HepG2 (cell line): ENCODE results near the gene FAM219A. TPM values are rescaled to one million over a fixed set of nuclear protein-coding genes. Genes with fewer than 3 reads are reported as not detected.
A peak's percentile ranks its signal among the peaks of the same experiment; 100 is the strongest.

Experiments
- AGO1 ChIP-seq: fragments of 200-400 bp; formaldehyde crosslinking; IDR thresholded peaks from 2 replicates; pipeline ENCODE4 v1.6.1; 2017; ENCODE audit warnings: mild to moderate bottlenecking, low read depth, low read length, moderate library complexity; ENCODE audit not compliant: poor library complexity, severe bottlenecking
- ATF4 ChIP-seq, 2 experiments: fragments of 450-650 bp in 1 of 2; sonication (generic) in 1 of 2; formaldehyde crosslinking; IDR thresholded peaks; 2 replicates each; pipeline versions ENCODE4 v1.5.0 to v1.8.0; 2020 to 2022; ENCODE audit warnings: mild to moderate bottlenecking in 1 of 2, missing genetic modification reagents in 1 of 2
- DMAP1 ChIP-seq: IDR thresholded peaks from 2 replicates; pipeline ENCODE4 v1.6.1; 2016
- FOSL2 ChIP-seq: sonication (generic); formaldehyde crosslinking; IDR thresholded peaks from 2 replicates; pipeline ENCODE4 v1.4.0; 2020; ENCODE audit warnings: missing genetic modification reagents
- GATAD2A ChIP-seq: IDR thresholded peaks from 2 replicates; pipeline ENCODE4 v1.6.1; 2016
- HNF4A ChIP-seq: sonication (generic); formaldehyde crosslinking; IDR thresholded peaks from 2 replicates; pipeline ENCODE4 v1.4.0; 2020; ENCODE audit warnings: missing genetic modification reagents
- IKZF1 ChIP-seq: fragments of 450-650 bp; IDR thresholded peaks from 2 replicates; pipeline ENCODE4 v1.7.1; 2016
- ISX ChIP-seq: sonication (generic); formaldehyde crosslinking; conservative IDR thresholded peaks from 2 replicates; pipeline ENCODE4 v1.5.0; 2020; ENCODE audit warnings: missing genetic modification reagents
- JUN ChIP-seq: sonication (generic); formaldehyde crosslinking; IDR thresholded peaks from 2 replicates; pipeline ENCODE4 v1.4.0; 2020; ENCODE audit warnings: mild to moderate bottlenecking, missing genetic modification reagents
- KAT8 ChIP-seq: IDR thresholded peaks from 2 replicates; pipeline ENCODE4 v1.6.1; 2016; ENCODE audit warnings: missing genetic modification reagents, missing compliant biosample characterization
- KDM5B ChIP-seq: sonication (generic); formaldehyde crosslinking; IDR thresholded peaks from 2 replicates; pipeline ENCODE4 v1.4.0; 2020; ENCODE audit warnings: missing genetic modification reagents, mild to moderate bottlenecking, borderline replicate concordance
- MLX ChIP-seq: IDR thresholded peaks from 2 replicates; pipeline ENCODE4 v1.6.1; 2016
- NFYB ChIP-seq: sonication (generic); formaldehyde crosslinking; IDR thresholded peaks from 2 replicates; pipeline ENCODE4 v1.4.0; 2020; ENCODE audit warnings: missing genetic modification reagents
- NR2F1 ChIP-seq, 2 experiments: fragments of 450-650 bp in 1 of 2; formaldehyde crosslinking in 1 of 2; IDR thresholded peaks; 2 replicates each; pipeline versions ENCODE4 v1.5.0 to v1.6.1; 2016 to 2020; ENCODE audit warnings: mild to moderate bottlenecking in 1 of 2, missing compliant biosample characterization in 1 of 2, missing genetic modification reagents in 1 of 2, moderate library complexity in 1 of 2
- NR2F2 ChIP-seq: IDR thresholded peaks from 2 replicates; pipeline ENCODE4 v1.6.1; 2012; ENCODE audit warnings: low read depth, inconsistent platforms, borderline replicate concordance
- PHB2 ChIP-seq: fragments of 450-650 bp; IDR thresholded peaks from 2 replicates; pipeline ENCODE4 v1.6.1; 2018; ENCODE audit not compliant: partially characterized antibody
- PLRG1 ChIP-seq: fragments of 450-650 bp; conservative IDR thresholded peaks from 2 replicates; pipeline ENCODE4 v1.6.1; 2016
- POLR2AphosphoS5 ChIP-seq: IDR thresholded peaks from 2 replicates; pipeline ENCODE4 v1.6.1; 2012; ENCODE audit warnings: low read depth, low read length
- PRDM10 ChIP-seq: sonication (generic); formaldehyde crosslinking; IDR thresholded peaks from 2 replicates; pipeline ENCODE4 v1.4.0; 2020; ENCODE audit warnings: low read depth, missing genetic modification reagents
- SOX6 ChIP-seq, 2 experiments: fragments of 450-650 bp in 1 of 2; sonication (generic) in 1 of 2; formaldehyde crosslinking in 1 of 2; IDR thresholded peaks; 2 replicates each; pipeline versions ENCODE4 v1.4.0 to v1.6.1; 2017 to 2020; ENCODE audit warnings: antibody characterized with exemption in 1 of 2, mild to moderate bottlenecking in 1 of 2, missing genetic modification reagents in 1 of 2
- THAP11 ChIP-seq: IDR thresholded peaks from 2 replicates; pipeline ENCODE4 v1.6.1; 2016; ENCODE audit warnings: missing biosample characterization, missing genetic modification reagents
- TP53 ChIP-seq: sonication (generic); formaldehyde crosslinking; conservative IDR thresholded peaks from 2 replicates; pipeline ENCODE4 v1.4.0; 2020; ENCODE audit warnings: missing genetic modification reagents
- ZMYM4 ChIP-seq: sonication (generic); formaldehyde crosslinking; IDR thresholded peaks from 2 replicates; pipeline ENCODE4 v1.8.1; 2023; ENCODE audit warnings: mild to moderate bottlenecking, missing genetic modification reagents
- ZNF263 ChIP-seq: sonication (generic); formaldehyde crosslinking; IDR thresholded peaks from 2 replicates; pipeline ENCODE4 v1.4.0; 2020; ENCODE audit warnings: missing genetic modification reagents
- ZNF282 ChIP-seq: fragments of 450-650 bp; IDR thresholded peaks from 2 replicates; pipeline ENCODE4 v1.6.1; 2018; ENCODE audit not compliant: partially characterized antibody
- ZNF615 ChIP-seq: sonication (generic); formaldehyde crosslinking; IDR thresholded peaks from 2 replicates; pipeline ENCODE4 v1.5.0; 2020; ENCODE audit warnings: mild to moderate bottlenecking, missing genetic modification reagents, borderline replicate concordance
- ZNF670 ChIP-seq: sonication (generic); formaldehyde crosslinking; IDR thresholded peaks from 2 replicates; pipeline ENCODE4 v1.8.0; 2022; ENCODE audit warnings: mild to moderate bottlenecking, missing genetic modification reagents, borderline replicate concordance
- ZNF703 ChIP-seq: sonication (generic); formaldehyde crosslinking; IDR thresholded peaks from 2 replicates; pipeline ENCODE4 v1.5.1; 2020; ENCODE audit warnings: missing genetic modification reagents, mild to moderate bottlenecking, moderate library complexity, borderline replicate concordance
- ZSCAN9 ChIP-seq: IDR thresholded peaks from 2 replicates; pipeline ENCODE4 v1.6.1; 2016; ENCODE audit warnings: borderline replicate concordance
- polyA plus RNA-seq, 8 experiments: library from polyadenylated mRNA; depleted of rRNA in 3 of 8; stranded (reverse) in 7 of 8; unstranded in 1 of 8; fragments of >200 nt; fragmentation: Illumina TruSeq in 4 of 8; extraction: Trizol in 4 of 8; gene quantifications; 2 replicates each; pipeline versions ENCODE4 v1.2.1 to v1.2.3, GENCODE V29; 2011 to 2016; ENCODE audit warnings: low read depth in 4 of 8, missing spikeins in 1 of 8, mixed read lengths in 1 of 8; ENCODE audit not compliant: insufficient read depth in 1 of 8
- total RNA-seq, 5 experiments: library from RNA; depleted of rRNA; stranded (reverse); fragments of >200 nt; fragmentation: Illumina TruSeq; extraction: Trizol; gene quantifications; 2 replicates each; pipeline ENCODE4 v1.2.3, GENCODE V29; 2016; ENCODE audit warnings: low read depth in 1 of 5

The FAM219A gene
- total and polyA plus RNA-seq, 2 of the 13 experiments (the other 11 are each of a cell fraction or from before 2014, with no cell fraction given), result 3.9 to 6.4 TPM

- TF ChIP-seq PRDM10 (no peak), NR2F1 (CRISPR knock-in tag; IDR thresholded peaks at IDR 0.05) (0 out of 4 replicates have a peak, but pooled peaks of 1 of the 2 experiments have one; percentile 21), MLX (no peak), HNF4A (peak; percentile 14; the same call in 1 of the 2 replicates), ZNF670 (no peak), KAT8 (no peak), ZNF703 (CRISPR knock-in tag) (no peak), ZNF615 (CRISPR knock-in tag) (no peak), ZSCAN9 (CRISPR knock-in tag) (no peak), NR2F2 (no peak), ZMYM4 (CRISPR knock-in tag) (no peak), DMAP1 (CRISPR knock-in tag) (no peak), NFYB (CRISPR knock-in tag) (no peak), ZNF282 (no peak), ISX (CRISPR knock-in tag) (no peak), POLR2AphosphoS5 (no peak), ATF4 (CRISPR knock-in tag; IDR thresholded peaks at IDR 0.05) (peak in 1 of 2 experiments; percentile 98; a peak in 2 of 4 replicates), THAP11 (CRISPR knock-in tag) (peak; percentile 53), TP53 (no peak), ZNF263 (CRISPR knock-in tag) (no peak), PHB2 (no peak), AGO1 (no peak), KDM5B (CRISPR knock-in tag) (no peak), IKZF1 (no peak), FOSL2 (CRISPR knock-in tag) (no peak), PLRG1 (no peak), SOX6 (IDR thresholded peaks at IDR 0.05) (no peak), SOX6 (CRISPR knock-in tag; IDR thresholded peaks at IDR 0.05) (no peak), JUN (CRISPR knock-in tag) (no peak), GATAD2A (peak; percentile 47; the same call in 1 of the 2 replicates)
Measured at GRCh38 chr9:34384368-34385165, 73.8 kb downstream of the FAM219A start (continued).
